ENCODE results near the gene CORIN.

Gene CORIN

GRCh38 chr4:47837908-47838294, at the start of gene CORIN:
CORIN (minus strand) TSS chr4:47838067; CDS start chr4:47837949, 118 bp downstream.
- no peak for FAIRE-seq

GRCh38 chr4:47882228-47882627, 44.4 kb upstream of the CORIN start:
- FAIRE-seq: no peak

GRCh38 chr4:47879458-47879857, 41.6 kb upstream of the CORIN start:
- FAIRE-seq: no peak

- FAIRE-seq: no peak
Measured at GRCh38 chr4:47876784-47877546, 39.1 kb upstream of the CORIN start.

GRCh38 chr4:47876310-47876709, 38.4 kb upstream of the CORIN start:
- no peak for FAIRE-seq

GRCh38 chr4:47873877-47874541, 36.1 kb upstream of the CORIN start:
- no peak for FAIRE-seq

GRCh38 chr4:47863486-47863885, 25.6 kb upstream of the CORIN start:
- FAIRE-seq: no peak

- no peak for FAIRE-seq
Measured at GRCh38 chr4:47862297-47862696, 24.4 kb upstream of the CORIN start.

- no peak for FAIRE-seq
Measured at GRCh38 chr4:47860305-47860704, 22.4 kb upstream of the CORIN start.

- FAIRE-seq: no peak
Measured at GRCh38 chr4:47858006-47858405, 20.1 kb upstream of the CORIN start.

GRCh38 chr4:47856713-47857112, 18.8 kb upstream of the CORIN start:
- FAIRE-seq: no peak

GRCh38 chr4:47855350-47855749, 17.5 kb upstream of the CORIN start:
- no peak for FAIRE-seq

GRCh38 chr4:47852136-47852535, 14.3 kb upstream of the CORIN start:
- FAIRE-seq: peak; percentile 92

GRCh38 chr4:47849466-47849865, 11.6 kb upstream of the CORIN start:
- FAIRE-seq: no peak

GRCh38 chr4:47848041-47848440, 10.2 kb upstream of the CORIN start:
- no peak for FAIRE-seq

- no peak for FAIRE-seq
Measured at GRCh38 chr4:47842985-47843384, 5.1 kb upstream of the CORIN start.

- FAIRE-seq: no peak
Measured at GRCh38 chr4:47840291-47840690, 2.4 kb upstream of the CORIN start.

GRCh38 chr4:47839259-47839658, 1.4 kb upstream of the CORIN start:
- no peak for FAIRE-seq

GRCh38 chr4:47838445-47838844, 578 bp upstream of the CORIN start:
- FAIRE-seq: no peak

GRCh38 chr4:47837094-47837907, 566 bp downstream of the CORIN start:
- FAIRE-seq: no peak

- FAIRE-seq: no peak
Measured at GRCh38 chr4:47836641-47837093, 1.2 kb downstream of the CORIN start.

GRCh38 chr4:47835494-47835893, 2.4 kb downstream of the CORIN start:
- FAIRE-seq: no peak

- no peak for FAIRE-seq
Measured at GRCh38 chr4:47831026-47831679, 6.7 kb downstream of the CORIN start.
